HL-60 (cell line): Measurements from ENCODE around the gene KLHL10.

Source experiments
- DNase-seq, 2 experiments: peaks; one replicate each; pipeline ENCODE4 v3.0.0-alpha.2; 2010 to 2020; ENCODE audit warnings: low read depth in 1 of 2, low spot score in 1 of 2
- H3K27ac ChIP-seq: fragments of 250-450 bp; sonication (Bioruptor Pico); replicated peaks from 2 replicates; pipeline ENCODE4 v1.5.1; 2020; ENCODE audit warnings: mild to moderate bottlenecking, moderate library complexity
- H3K27me3 ChIP-seq: fragments of 250-450 bp; sonication (Bioruptor Pico); 2 replicates; pipeline ENCODE4 v1.5.1; 2021; ENCODE audit warnings: mild to moderate bottlenecking, moderate library complexity; ENCODE audit not compliant: insufficient read depth, poor library complexity, severe bottlenecking
- H3K4me3 ChIP-seq: replicated peaks from 2 replicates; pipeline ENCODE4 v1.5.1; 2011; ENCODE audit warnings: mild to moderate bottlenecking, control low read depth, low read length; ENCODE audit not compliant: insufficient read depth
- CTCF ChIP-seq: IDR thresholded peaks from one replicate; pipeline ENCODE4 v1.5.1; 2011; ENCODE audit warnings: low read length, control low read depth, inconsistent platforms; ENCODE audit not compliant: insufficient read depth
- GABPA ChIP-seq: IDR thresholded peaks from 2 replicates; pipeline ENCODE4 v1.6.1; 2012; ENCODE audit warnings: low read depth
- POLR2AphosphoS5 ChIP-seq: IDR thresholded peaks from 2 replicates; pipeline ENCODE4 v1.6.1; 2012; ENCODE audit warnings: low read depth
- REST ChIP-seq: IDR thresholded peaks from 2 replicates; pipeline ENCODE4 v1.6.1; 2012; ENCODE audit warnings: low read depth; ENCODE audit not compliant: insufficient replicate concordance
- SPI1 ChIP-seq: IDR thresholded peaks from 2 replicates; pipeline ENCODE4 v1.6.1; 2012; ENCODE audit warnings: low read depth, mild to moderate bottlenecking, borderline replicate concordance

The KLHL10 gene

DNA sequence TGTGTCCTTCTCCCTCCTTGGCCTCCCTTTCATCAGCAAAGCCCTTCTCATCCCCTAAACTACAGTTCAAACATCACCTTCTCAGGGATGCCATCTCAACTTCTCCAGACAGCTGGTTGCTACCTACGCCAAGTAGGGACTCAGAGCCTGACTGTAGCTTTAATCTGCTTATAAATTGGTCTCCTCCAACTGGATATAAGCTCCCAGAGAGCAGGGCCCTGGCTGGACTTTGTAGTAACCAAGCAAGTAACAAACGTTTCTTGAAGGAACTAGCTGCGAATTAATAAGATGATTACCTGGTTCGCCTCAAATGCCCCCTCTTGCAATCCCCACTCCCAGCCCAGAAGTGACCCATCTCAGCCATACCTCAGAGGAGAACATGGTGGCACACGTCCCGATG lies 45.1 kb downstream of the KLHL10 start:
- no peaks in the 10 kb centered on the region for H3K27me3 ChIP-seq
- no peak for TF ChIP-seq CTCF
- no peak for TF ChIP-seq SPI1
- TF ChIP-seq REST, result no peak
- TF ChIP-seq POLR2AphosphoS5, result no peak
- TF ChIP-seq GABPA, result no peak
- H3K27ac ChIP-seq, result no peak overlapping the region
- H3K4me3 ChIP-seq, result no peak overlapping the region
- DNase-seq, result no peak

DNA sequence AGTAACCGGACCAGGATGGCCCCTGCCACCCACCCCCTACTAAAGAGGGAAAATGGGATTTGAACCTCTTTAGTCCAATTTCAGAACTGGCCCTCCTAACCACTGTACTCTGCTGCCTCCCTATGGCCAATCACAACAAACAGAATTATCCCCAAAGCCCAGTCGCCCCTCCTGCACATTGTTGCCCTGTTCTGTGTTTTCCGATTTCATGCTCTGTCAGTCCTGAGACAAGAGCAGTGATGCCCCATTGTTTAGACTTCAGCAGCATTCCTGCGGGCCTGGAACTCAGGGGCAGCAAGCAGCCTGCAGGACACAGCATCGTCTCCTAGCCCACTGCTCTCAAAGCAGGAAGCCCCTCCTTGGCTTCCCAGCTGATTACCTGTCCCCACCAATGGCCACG lies 48.1 kb downstream of the KLHL10 start:
- no peak overlapping the region for H3K4me3 ChIP-seq
- no peak for TF ChIP-seq REST
- no peak overlapping the region for H3K27ac ChIP-seq
- DNase-seq, result no peak
- H3K27me3 ChIP-seq, result no peaks in the 10 kb centered on the region

DNA sequence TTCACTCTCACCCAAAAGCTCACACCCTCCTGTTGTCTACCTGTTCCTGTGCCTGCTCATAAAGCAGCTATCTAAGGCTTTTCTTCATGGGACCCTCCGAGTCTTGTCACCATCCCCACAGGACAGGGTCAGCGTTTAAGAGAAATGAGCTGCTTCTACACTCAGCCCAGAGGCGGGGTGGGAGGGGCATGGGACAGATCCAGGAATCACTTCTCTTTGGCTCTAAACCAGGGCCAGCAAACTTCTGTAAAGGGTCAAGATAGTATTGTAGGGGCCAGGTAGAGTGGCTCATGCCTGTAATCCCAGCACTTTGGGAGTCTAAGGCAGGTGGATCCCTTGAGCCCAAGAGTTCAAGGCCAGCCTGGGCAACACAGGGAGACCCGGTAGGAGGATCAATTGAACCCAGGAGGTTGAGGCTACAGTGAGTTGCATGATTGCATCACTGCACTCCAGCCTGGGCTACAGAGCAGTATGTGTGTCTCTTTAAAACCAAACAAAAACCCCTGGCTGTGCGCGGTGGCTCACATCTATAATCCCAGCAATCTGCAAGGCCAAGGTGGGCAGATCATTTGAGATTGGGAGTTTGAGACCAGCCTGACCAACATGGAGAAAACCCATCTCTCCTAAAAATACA lies 50.8 kb downstream of the KLHL10 start:
- H3K4me3 ChIP-seq, result no peak overlapping the region
- no peak for TF ChIP-seq CTCF
- TF ChIP-seq REST, result no peak
- no peak for TF ChIP-seq POLR2AphosphoS5
- no peak for TF ChIP-seq SPI1
- no peak for TF ChIP-seq GABPA
- DNase-seq, result no peak
- no peak overlapping the region for H3K27ac ChIP-seq
- no peaks in the 10 kb centered on the region for H3K27me3 ChIP-seq
